Tibial nerve (tissue), 3 donors: ENCODE results near the gene FLT4.

ENCODE experiments used
- POLR2A ChIP-seq, 2 donors: fragments of 450-650 bp; IDR thresholded peaks; one replicate each; pipeline ENCODE4 v1.6.1; 2017; ENCODE audit warnings: antibody characterized with exemption in 2 of 2, mild to moderate bottlenecking in 2 of 2, moderate library complexity in 2 of 2
- TF ChIP-seq, protein P1 (sequence below), 5 experiments: fragments of 200-600 bp in 3 of 5; fragments of 450-650 bp in 2 of 5; sonication (generic) in 3 of 5; IDR thresholded peaks; one replicate each; pipeline ENCODE4 v1.5.1; 2016 to 2019; ENCODE audit warnings: antibody characterized with exemption in 5 of 5, mild to moderate bottlenecking in 3 of 5, moderate library complexity in 2 of 5

DNA sequence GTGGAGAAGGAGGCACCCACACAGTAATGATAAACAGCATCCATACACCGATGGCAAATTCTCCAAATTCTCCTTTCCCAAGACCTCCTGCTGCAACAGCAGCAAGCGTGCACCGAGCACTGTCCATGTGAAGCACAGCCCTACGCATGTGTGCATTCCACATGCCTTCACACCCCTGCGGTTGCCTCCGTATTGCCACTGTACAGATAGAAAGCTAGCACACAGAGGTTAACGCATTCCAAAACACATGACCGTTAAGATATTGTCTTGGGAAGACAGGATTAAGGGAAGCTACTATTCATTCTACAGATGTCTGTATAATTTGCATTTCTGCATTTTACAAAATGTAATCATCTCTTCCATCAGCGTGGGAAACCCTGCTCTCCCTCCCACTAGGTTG lies 6.6 kb downstream of the FLT4 start:
- TF ChIP-seq, protein P1, sequence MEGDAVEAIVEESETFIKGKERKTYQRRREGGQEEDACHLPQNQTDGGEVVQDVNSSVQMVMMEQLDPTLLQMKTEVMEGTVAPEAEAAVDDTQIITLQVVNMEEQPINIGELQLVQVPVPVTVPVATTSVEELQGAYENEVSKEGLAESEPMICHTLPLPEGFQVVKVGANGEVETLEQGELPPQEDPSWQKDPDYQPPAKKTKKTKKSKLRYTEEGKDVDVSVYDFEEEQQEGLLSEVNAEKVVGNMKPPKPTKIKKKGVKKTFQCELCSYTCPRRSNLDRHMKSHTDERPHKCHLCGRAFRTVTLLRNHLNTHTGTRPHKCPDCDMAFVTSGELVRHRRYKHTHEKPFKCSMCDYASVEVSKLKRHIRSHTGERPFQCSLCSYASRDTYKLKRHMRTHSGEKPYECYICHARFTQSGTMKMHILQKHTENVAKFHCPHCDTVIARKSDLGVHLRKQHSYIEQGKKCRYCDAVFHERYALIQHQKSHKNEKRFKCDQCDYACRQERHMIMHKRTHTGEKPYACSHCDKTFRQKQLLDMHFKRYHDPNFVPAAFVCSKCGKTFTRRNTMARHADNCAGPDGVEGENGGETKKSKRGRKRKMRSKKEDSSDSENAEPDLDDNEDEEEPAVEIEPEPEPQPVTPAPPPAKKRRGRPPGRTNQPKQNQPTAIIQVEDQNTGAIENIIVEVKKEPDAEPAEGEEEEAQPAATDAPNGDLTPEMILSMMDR (IDR thresholded peaks at IDR 0.05), result no peak
- no peak for TF ChIP-seq POLR2A (IDR thresholded peaks at IDR 0.05)
